PC-9 (cell line): ENCODE results near the gene NEU4. TPM values are rescaled to one million over a fixed set of nuclear protein-coding genes. Genes with fewer than 3 reads are reported as not detected.

Experiments
- BruUV-seq: library from RNA; stranded (reverse); fragments of 400-500 nt; replicated peaks from 2 replicates; lab custom pipeline; 2021; lab: Mats Ljungman, UMichigan
- CTCF ChIA-PET: fragments of 300-600 bp; sonication (Branson Sonifier 250); formaldehyde crosslinking; loops from one replicate; lab custom pipeline; 2022; ENCODE audit warnings: antibody characterized with exemption; lab: Charles Lee
- POLR2A ChIA-PET: fragments of 300-600 bp; sonication (Branson Sonifier 250); formaldehyde crosslinking; loops from one replicate; lab custom pipeline; 2022; ENCODE audit warnings: antibody characterized with exemption; ENCODE audit not compliant: unreplicated experiment; lab: Charles Lee
- DNase-seq, 2 experiments: peaks; one replicate each; pipeline versions ENCODE4 v3.0.0 to v3.0.0-alpha.2; 2015 to 2022; ENCODE audit warnings: mixed read lengths in 1 of 2
- H2AFZ ChIP-seq: fragments of 200-600 bp; sonication (generic); 2 replicates; pipeline ENCODE4 v1.8.1; 2017; ENCODE audit warnings: antibody characterized with exemption
- H3F3A ChIP-seq: fragments of 200-600 bp; sonication (generic); 2 replicates; pipeline ENCODE4 v1.8.1; 2017; ENCODE audit warnings: antibody characterized with exemption, mild to moderate bottlenecking, low read depth; ENCODE audit not compliant: insufficient read depth
- H3K27ac ChIP-seq: fragments of 200-600 bp; sonication (generic); 2 replicates; pipeline ENCODE4 v1.6.1; 2016; ENCODE audit warnings: mixed run types
- H3K27me3 ChIP-seq: fragments of 200-600 bp; sonication (generic); 2 replicates; pipeline ENCODE4 v1.6.1; 2016; ENCODE audit warnings: low read depth, mixed run types; ENCODE audit not compliant: insufficient read depth
- H3K36me3 ChIP-seq: fragments of 200-600 bp; sonication (generic); 2 replicates; pipeline ENCODE4 v1.6.1; 2016; ENCODE audit warnings: low read depth, mixed run types
- H3K4me1 ChIP-seq: fragments of 200-600 bp; sonication (generic); replicated peaks from 2 replicates; pipeline ENCODE4 v1.6.1; 2016; ENCODE audit warnings: mixed run types; ENCODE audit not compliant: insufficient read depth
- H3K4me2 ChIP-seq: fragments of 200-600 bp; sonication (generic); 2 replicates; pipeline ENCODE4 v1.6.1; 2017; ENCODE audit warnings: mixed run types
- H3K4me3 ChIP-seq: fragments of 200-600 bp; sonication (generic); 2 replicates; pipeline ENCODE4 v1.6.1; 2016; ENCODE audit warnings: mixed run types
- H3K79me2 ChIP-seq: fragments of 200-600 bp; sonication (generic); 2 replicates; pipeline ENCODE4 v1.6.1; 2017; ENCODE audit warnings: low read depth, mixed run types
- H3K9me2 ChIP-seq: fragments of 200-600 bp; sonication (generic); 2 replicates; pipeline ENCODE4 v1.8.1; 2017; ENCODE audit warnings: mild to moderate bottlenecking; ENCODE audit not compliant: insufficient read depth
- H3K9me3 ChIP-seq: fragments of 200-600 bp; sonication (generic); 2 replicates; pipeline ENCODE4 v1.8.1; 2016; ENCODE audit warnings: low read depth; ENCODE audit not compliant: insufficient read depth
- H4K20me1 ChIP-seq: fragments of 200-600 bp; sonication (generic); 2 replicates; pipeline ENCODE4 v1.8.1; 2017; ENCODE audit not compliant: insufficient read depth
- EZH2 ChIP-seq: fragments of 200-600 bp; sonication (generic); IDR thresholded peaks from 2 replicates; pipeline ENCODE4 v1.8.0; 2017; ENCODE audit warnings: antibody characterized with exemption, low read depth
- intact Hi-C: fragments of 100-400 bp; cut with micrococcal nuclease; formaldehyde crosslinking; loops from one replicate; pipeline ENCODE4 v1.10.0; 2022; ENCODE audit not compliant: unreplicated experiment
- total RNA-seq: library from RNA; stranded (reverse); gene quantifications from 2 replicates; pipeline ENCODE4 v1.2.3, GENCODE V29; 2021
- TF ChIP-seq, protein P1 (sequence below): fragments of 200-600 bp; sonication (generic); conservative IDR thresholded peaks from 2 replicates; pipeline ENCODE4 v1.6.1; 2017; ENCODE audit warnings: mixed run types, antibody characterized with exemption, mild to moderate bottlenecking, moderate library complexity

Gene NEU4
- total RNA-seq, 1 experiment from 2014 or later, result 0.92 TPM

DNA sequence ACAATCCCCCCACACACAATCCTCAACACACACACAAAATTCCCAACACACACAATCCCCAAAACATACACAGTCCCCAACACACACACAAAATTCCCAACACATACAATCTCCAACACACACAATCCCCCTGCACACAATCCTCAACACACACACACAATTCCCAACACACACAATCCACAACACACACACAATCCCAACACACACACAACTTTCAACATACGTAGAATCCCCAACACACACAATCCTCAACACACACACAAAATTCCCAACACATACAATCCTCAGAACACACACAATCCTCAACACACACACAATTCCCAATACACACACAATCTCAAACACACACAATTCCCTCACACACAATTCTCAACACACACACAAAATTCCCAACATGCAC is 52.3 kb downstream of the NEU4 start:
- no TSS peak for BruUV-seq
- DNase-seq, result no peak
- Histone ChIP-seq H3K4me1 (no peaks in the 10 kb centered on the region), H2AFZ (no peak overlapping the region), H3F3A (peaks cover 15% of the 10 kb centered on the region; the same call in 1 of the 2 replicates), H3K4me2 (no peak overlapping the region), H3K27ac (no peak overlapping the region), H3K9me3 (no peaks in the 10 kb centered on the region), H3K9me2 (no peaks in the 10 kb centered on the region), H3K27me3 (peaks cover 49% of the 10 kb centered on the region), H3K4me3 (no peak overlapping the region), H3K79me2 (no peaks in the 10 kb centered on the region), H4K20me1 (no peaks in the 10 kb centered on the region), H3K36me3 (no peaks in the 10 kb centered on the region)
- POLR2A ChIA-PET, result no interaction called here
- intact Hi-C loops, result no loop called here
- CTCF ChIA-PET, result no interaction called here
- TF ChIP-seq EZH2, result no peak
- TF ChIP-seq, protein P1, sequence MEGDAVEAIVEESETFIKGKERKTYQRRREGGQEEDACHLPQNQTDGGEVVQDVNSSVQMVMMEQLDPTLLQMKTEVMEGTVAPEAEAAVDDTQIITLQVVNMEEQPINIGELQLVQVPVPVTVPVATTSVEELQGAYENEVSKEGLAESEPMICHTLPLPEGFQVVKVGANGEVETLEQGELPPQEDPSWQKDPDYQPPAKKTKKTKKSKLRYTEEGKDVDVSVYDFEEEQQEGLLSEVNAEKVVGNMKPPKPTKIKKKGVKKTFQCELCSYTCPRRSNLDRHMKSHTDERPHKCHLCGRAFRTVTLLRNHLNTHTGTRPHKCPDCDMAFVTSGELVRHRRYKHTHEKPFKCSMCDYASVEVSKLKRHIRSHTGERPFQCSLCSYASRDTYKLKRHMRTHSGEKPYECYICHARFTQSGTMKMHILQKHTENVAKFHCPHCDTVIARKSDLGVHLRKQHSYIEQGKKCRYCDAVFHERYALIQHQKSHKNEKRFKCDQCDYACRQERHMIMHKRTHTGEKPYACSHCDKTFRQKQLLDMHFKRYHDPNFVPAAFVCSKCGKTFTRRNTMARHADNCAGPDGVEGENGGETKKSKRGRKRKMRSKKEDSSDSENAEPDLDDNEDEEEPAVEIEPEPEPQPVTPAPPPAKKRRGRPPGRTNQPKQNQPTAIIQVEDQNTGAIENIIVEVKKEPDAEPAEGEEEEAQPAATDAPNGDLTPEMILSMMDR, result no peak

DNA sequence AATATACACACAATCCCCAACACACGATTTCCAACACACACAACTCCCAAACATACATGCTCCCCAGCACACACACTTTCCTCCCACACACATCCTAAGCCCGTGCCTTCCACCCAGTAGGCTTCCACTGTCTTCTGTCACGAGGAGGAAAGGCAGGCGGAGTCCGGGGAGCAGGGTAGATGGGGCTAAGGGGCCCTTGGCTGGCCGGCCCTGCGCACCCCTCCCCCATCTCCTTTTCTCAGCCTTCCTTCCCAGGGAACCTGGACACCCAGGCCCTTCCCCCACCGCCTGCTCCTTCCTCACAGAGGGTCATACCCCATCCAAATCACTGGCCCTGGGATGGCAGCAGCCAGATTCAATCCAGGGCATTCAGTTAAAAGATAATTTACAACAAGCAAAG is 53.1 kb downstream of the NEU4 start:
- Histone ChIP-seq H3K27ac (no peak overlapping the region), H2AFZ (no peak overlapping the region), H4K20me1 (no peaks in the 10 kb centered on the region), H3K9me3 (no peaks in the 10 kb centered on the region), H3F3A (peaks cover 15% of the 10 kb centered on the region; the same call in 1 of the 2 replicates), H3K79me2 (no peaks in the 10 kb centered on the region), H3K36me3 (no peaks in the 10 kb centered on the region), H3K9me2 (no peaks in the 10 kb centered on the region), H3K4me3 (no peak overlapping the region), H3K27me3 (peaks cover 46% of the 10 kb centered on the region), H3K4me2 (no peak overlapping the region), H3K4me1 (no peaks in the 10 kb centered on the region)
- BruUV-seq, result no TSS peak
- DNase-seq, result no peak
- TF ChIP-seq, protein P1, result no peak
- TF ChIP-seq EZH2, result no peak
- ChIA-PET CTCF (no interaction called here), POLR2A (no interaction called here)
- intact Hi-C loops, result no loop called here

DNA sequence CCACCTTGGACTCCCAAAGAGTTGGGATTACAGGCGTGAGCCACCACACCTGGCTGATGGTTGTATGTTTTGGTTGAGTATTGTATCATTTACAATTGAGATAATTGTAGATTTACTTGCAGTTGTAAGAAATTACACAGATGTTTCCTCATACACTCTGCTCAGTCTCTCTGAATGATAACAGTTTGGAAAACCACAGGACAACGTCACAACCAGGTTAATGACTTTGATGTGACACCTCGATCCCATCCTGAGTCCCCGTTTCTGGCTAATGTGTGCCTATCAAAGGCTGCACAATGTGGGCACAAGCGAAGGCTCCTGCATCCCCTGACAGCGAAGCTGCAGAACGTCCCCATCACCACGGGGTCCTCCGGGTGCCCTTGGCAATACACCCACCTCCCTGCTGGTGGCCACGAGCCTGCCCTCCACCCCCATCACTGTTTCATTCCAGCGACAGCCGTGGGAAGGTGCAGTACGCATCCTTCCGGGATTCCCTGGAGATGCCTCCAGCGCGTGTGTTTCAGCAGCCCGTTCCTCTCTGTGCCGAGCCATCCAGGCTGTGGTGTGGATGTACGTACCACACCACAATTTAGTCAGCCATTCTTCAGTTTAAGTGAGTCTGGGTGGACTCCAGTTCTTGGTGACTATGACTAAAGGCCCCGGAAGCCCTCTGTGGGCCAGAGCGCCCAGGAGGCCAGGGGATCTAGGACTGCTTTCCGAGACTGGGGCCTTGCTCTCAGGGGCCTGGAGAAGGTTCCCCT is 54.0 kb downstream of the NEU4 start:
- Histone ChIP-seq H3K27me3 (peaks cover 45% of the 10 kb centered on the region), H3K9me2 (no peaks in the 10 kb centered on the region), H3K9me3 (no peaks in the 10 kb centered on the region), H3K27ac (no peak overlapping the region), H3K79me2 (no peaks in the 10 kb centered on the region), H3F3A (peaks cover 15% of the 10 kb centered on the region; the same call in 1 of the 2 replicates), H2AFZ (no peak overlapping the region), H3K4me3 (no peak overlapping the region), H3K4me1 (no peaks in the 10 kb centered on the region), H4K20me1 (no peaks in the 10 kb centered on the region), H3K4me2 (no peak overlapping the region), H3K36me3 (no peaks in the 10 kb centered on the region)
- no TSS peak for BruUV-seq
- no peak for DNase-seq
- POLR2A ChIA-PET, result no interaction called here
- CTCF ChIA-PET, result no interaction called here
- TF ChIP-seq EZH2, result no peak
- TF ChIP-seq, protein P1, result no peak
- intact Hi-C loops, result no loop called here
